BJ (cell line): ENCODE data around the gene TTC9C. TPM values are rescaled to one million over a fixed set of nuclear protein-coding genes. Genes with fewer than 3 reads are reported as not detected.
"Not testable (repeated sequence)": the region's sequence is repeated elsewhere in the genome, so short reads cannot be mapped to it uniquely, and the experiment has no call there.

ENCODE experiments used
- CTCF ChIA-PET: fragments of 350-600 bp; formaldehyde crosslinking; extraction: SDS; loops from one replicate; lab custom pipeline; 2021; ENCODE audit warnings: antibody characterized with exemption, inconsistent platforms; lab: Yijun Ruan, JAX
- POLR2A ChIA-PET: fragments of 300-600 bp; sonication (Branson Sonifier 250); formaldehyde crosslinking; extraction: SDS; loops from one replicate; lab custom pipeline; 2021; ENCODE audit warnings: antibody characterized with exemption; lab: Charles Lee
- DNase-seq: peaks from one replicate; pipeline ENCODE4 v3.0.0-alpha.2; 2011; ENCODE audit warnings: low read depth
- H3K27me3 ChIP-seq: 2 replicates; pipeline ENCODE4 v1.6.0; 2011; ENCODE audit warnings: low read length; ENCODE audit not compliant: control insufficient read depth, insufficient read depth
- H3K36me3 ChIP-seq: 2 replicates; pipeline ENCODE4 v1.5.1; 2011; ENCODE audit warnings: low read length; ENCODE audit not compliant: control insufficient read depth, insufficient read depth
- H3K4me3 ChIP-seq: 2 replicates; pipeline ENCODE4 v1.5.1; 2011; ENCODE audit warnings: low read depth, mild to moderate bottlenecking, control low read depth, low read length
- polyA plus RNA-seq: library from polyadenylated mRNA; depleted of rRNA; stranded (reverse); fragments of >200 nt; gene quantifications from 2 replicates; pipeline ENCODE4 v1.2.3, GENCODE V29; 2011
- TF ChIP-seq, protein P1 (sequence below): IDR thresholded peaks from 2 replicates; pipeline ENCODE4 v1.5.1; 2011; ENCODE audit warnings: low read depth, mild to moderate bottlenecking, control low read depth, inconsistent platforms, low read length, moderate library complexity; ENCODE audit not compliant: insufficient read depth

Gene TTC9C
- polyA plus RNA-seq, 1 experiment: 31.7 TPM

GRCh38 chr11:62727872-62728170 lies 465 bp upstream of the TTC9C start:
- TF ChIP-seq, protein P1, sequence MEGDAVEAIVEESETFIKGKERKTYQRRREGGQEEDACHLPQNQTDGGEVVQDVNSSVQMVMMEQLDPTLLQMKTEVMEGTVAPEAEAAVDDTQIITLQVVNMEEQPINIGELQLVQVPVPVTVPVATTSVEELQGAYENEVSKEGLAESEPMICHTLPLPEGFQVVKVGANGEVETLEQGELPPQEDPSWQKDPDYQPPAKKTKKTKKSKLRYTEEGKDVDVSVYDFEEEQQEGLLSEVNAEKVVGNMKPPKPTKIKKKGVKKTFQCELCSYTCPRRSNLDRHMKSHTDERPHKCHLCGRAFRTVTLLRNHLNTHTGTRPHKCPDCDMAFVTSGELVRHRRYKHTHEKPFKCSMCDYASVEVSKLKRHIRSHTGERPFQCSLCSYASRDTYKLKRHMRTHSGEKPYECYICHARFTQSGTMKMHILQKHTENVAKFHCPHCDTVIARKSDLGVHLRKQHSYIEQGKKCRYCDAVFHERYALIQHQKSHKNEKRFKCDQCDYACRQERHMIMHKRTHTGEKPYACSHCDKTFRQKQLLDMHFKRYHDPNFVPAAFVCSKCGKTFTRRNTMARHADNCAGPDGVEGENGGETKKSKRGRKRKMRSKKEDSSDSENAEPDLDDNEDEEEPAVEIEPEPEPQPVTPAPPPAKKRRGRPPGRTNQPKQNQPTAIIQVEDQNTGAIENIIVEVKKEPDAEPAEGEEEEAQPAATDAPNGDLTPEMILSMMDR: no peak
- H3K36me3 ChIP-seq: peaks cover 3% of the 10 kb centered on the region; the same call in 1 of the 2 replicates
- ChIA-PET CTCF (interaction anchor here (0.6 to 1.4 kb wide), 7 partner anchors 11 to 130 kb away, joined by 3 read pairs; partner anchors contain the start of gene BSCL2), POLR2A (interaction anchor here (0.6 to 2.2 kb wide), 7 partner anchors 18 to 301 kb away, joined by 4 to 12 read pairs (median 6); partner anchors contain the start of genes C11orf98, CSKMT and MTA2)
- no peaks in the 10 kb centered on the region for H3K27me3 ChIP-seq
- DNase-seq: peak; percentile 82
- H3K4me3 ChIP-seq: peak overlapping the region; percentile 88

GRCh38 chr11:62730076-62730475 lies 1.8 kb downstream of the TTC9C start:
- DNase-seq, H3K4me3 ChIP-seq, H3K27me3 ChIP-seq, POLR2A ChIA-PET, H3K36me3 ChIP-seq: not testable (repeated sequence)
- CTCF ChIA-PET: interaction anchor here (1.3 kb wide), 1 partner anchor 57 kb away, joined by 6 read pairs; the partner anchor contains the start of gene TMEM179B

GRCh38 chr11:62732830-62733229 lies 4.5 kb downstream of the TTC9C start:
- Histone ChIP-seq H3K4me3 (no peak overlapping the region), H3K36me3 (peaks cover 7% of the 10 kb centered on the region), H3K27me3 (no peaks in the 10 kb centered on the region)
- ChIA-PET POLR2A (no interaction called here), CTCF (interaction anchor here (0.7 kb wide), 1 partner anchor 759 kb away, joined by 3 read pairs; no protein-coding TSS in a partner anchor)
- TF ChIP-seq, protein P1: peak; percentile 16; the same call in 1 of the 2 replicates
- DNase-seq: no peak

DNA sequence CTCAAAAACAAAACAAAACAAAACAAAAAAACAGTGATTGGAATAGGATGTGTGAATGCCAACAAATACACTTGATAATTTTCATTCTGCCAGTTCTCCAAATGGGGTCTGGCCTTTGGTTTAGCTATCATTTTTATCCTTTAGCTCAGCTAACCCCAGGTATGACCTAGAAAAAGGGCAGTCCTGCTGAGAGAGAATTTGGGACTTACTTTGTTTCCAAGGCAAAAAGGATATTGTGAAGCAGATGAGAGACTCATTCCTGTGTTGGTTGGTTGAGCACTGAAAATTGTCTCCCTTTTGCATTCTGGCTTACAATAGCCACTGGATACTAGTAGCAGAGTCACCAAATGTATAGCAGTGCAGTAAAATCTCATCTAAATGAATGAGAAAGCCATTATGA lies 8.9 kb downstream of the TTC9C start:
- TF ChIP-seq, protein P1: no peak
- DNase-seq: no peak
- CTCF ChIA-PET: no interaction called here
- POLR2A ChIA-PET: interaction anchor here (0.6 kb wide), 1 partner anchor 24 kb away, joined by 7 read pairs; the partner anchor contains the start of gene POLR2G
- Histone ChIP-seq H3K4me3 (no peak overlapping the region), H3K27me3 (no peaks in the 10 kb centered on the region), H3K36me3 (peaks cover 9% of the 10 kb centered on the region)

- TF ChIP-seq, protein P1: no peak
- no peak for DNase-seq
- no peaks in the 10 kb centered on the region for H3K27me3 ChIP-seq
- ChIA-PET CTCF (interaction anchor here (2.7 kb wide), 1 partner anchor 39 kb away, joined by 9 read pairs; the partner anchor contains the start of gene TMEM179B), POLR2A (no interaction called here)
- no peak overlapping the region for H3K4me3 ChIP-seq
- H3K36me3 ChIP-seq: peaks cover 7% of the 10 kb centered on the region
Observed at GRCh38 chr11:62747475-62748160, 19.3 kb downstream of the TTC9C start.

DNA sequence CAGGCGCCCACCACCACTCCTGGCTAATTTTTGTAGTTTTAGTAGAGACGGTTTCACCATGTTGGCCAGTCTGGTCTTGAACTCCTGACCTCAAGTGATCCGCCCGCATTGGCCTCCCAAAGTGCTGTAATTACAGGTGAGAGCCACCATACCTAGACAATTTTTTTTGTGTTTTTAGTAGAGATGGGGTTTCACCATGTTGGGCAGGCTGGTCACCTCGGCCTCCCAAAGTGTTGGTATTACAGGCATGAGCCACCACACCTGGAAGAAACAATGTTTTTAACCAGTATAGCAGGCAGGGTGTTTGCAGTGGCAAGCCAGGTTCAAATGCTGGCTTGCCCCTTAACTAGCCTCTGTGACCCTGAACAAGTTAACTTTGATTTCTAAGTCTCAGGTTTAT lies 21.6 kb downstream of the TTC9C start:
- peaks cover 11% of the 10 kb centered on the region for H3K36me3 ChIP-seq
- CTCF ChIA-PET, H3K27me3 ChIP-seq, DNase-seq, H3K4me3 ChIP-seq: not testable (repeated sequence)
- POLR2A ChIA-PET: interaction anchor here (0.6 kb wide), 1 partner anchor 23 kb away, joined by 20 read pairs; no protein-coding TSS in a partner anchor
